ENCODE measurements around the gene SUSD3. TPM values are rescaled to one million over a fixed set of nuclear protein-coding genes. Genes with fewer than 3 reads are reported as not detected.

Gene SUSD3
- total and polyA plus RNA-seq, 2 of the 4 experiments (the other 2 are of a cell fraction): 0.54 to 1.5 TPM

GRCh38 chr9:93088656-93089015 lies 30.1 kb downstream of the SUSD3 start:
- no CpG with 5 or more reads among the region's 4 CpGs for WGBS, 2 experiments (ENCODE audit: extremely low coverage in 2 of 2, insufficient read length in 1 of 2)
- CTCF ChIA-PET: no interaction called here
- dilution Hi-C loops (cut with HindIII; ENCODE audit: low sequenced_read_pairs, unreplicated experiment): no loop called here

More at GRCh38 chr9:93088656-93089015, 30.1 kb downstream of the SUSD3 start:
- H3K56ac ChIP-seq (ENCODE audit: extremely low read depth, insufficient read depth, low read length): no peak overlapping the region
- TF ChIP-seq RCOR1 (IDR thresholded peaks at IDR 0.05; ENCODE audit: insufficient replicate concordance, low read length) (no peak), MAZ (IDR thresholded peaks at IDR 0.05; ENCODE audit: borderline replicate concordance, low read depth, low read length) (no peak), SMC3 (IDR thresholded peaks at IDR 0.05; ENCODE audit: low read depth, low read length) (no peak), CTCF (conservative IDR thresholded peaks at IDR 0.05; ENCODE audit: low read depth, low read length) (no peak), RAD21 (IDR thresholded peaks at IDR 0.05; ENCODE audit: low read length) (no peak), FOS (IDR thresholded peaks at IDR 0.05; ENCODE audit: low read depth, low read length) (no peak), CHD1 (IDR thresholded peaks at IDR 0.05; ENCODE audit: low read depth, low read length) (no peak), POLR2A (IDR thresholded peaks at IDR 0.05; ENCODE audit: low read depth, low read length) (no peak)
- TF ChIP-seq, protein P1, sequence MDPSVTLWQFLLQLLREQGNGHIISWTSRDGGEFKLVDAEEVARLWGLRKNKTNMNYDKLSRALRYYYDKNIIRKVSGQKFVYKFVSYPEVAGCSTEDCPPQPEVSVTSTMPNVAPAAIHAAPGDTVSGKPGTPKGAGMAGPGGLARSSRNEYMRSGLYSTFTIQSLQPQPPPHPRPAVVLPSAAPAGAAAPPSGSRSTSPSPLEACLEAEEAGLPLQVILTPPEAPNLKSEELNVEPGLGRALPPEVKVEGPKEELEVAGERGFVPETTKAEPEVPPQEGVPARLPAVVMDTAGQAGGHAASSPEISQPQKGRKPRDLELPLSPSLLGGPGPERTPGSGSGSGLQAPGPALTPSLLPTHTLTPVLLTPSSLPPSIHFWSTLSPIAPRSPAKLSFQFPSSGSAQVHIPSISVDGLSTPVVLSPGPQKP (IDR thresholded peaks at IDR 0.05; ENCODE audit: borderline replicate concordance, low read depth, low read length): no peak
- TF ChIP-seq, protein P2, sequence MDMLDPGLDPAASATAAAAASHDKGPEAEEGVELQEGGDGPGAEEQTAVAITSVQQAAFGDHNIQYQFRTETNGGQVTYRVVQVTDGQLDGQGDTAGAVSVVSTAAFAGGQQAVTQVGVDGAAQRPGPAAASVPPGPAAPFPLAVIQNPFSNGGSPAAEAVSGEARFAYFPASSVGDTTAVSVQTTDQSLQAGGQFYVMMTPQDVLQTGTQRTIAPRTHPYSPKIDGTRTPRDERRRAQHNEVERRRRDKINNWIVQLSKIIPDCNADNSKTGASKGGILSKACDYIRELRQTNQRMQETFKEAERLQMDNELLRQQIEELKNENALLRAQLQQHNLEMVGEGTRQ (IDR thresholded peaks at IDR 0.05; ENCODE audit: low read depth, low read length): no peak
- no peak overlapping the region for H3K18ac ChIP-seq (ENCODE audit: low read depth, low read length)
- H2BK5ac ChIP-seq (ENCODE audit: low read depth, low read length, poor library complexity, severe bottlenecking): no peak overlapping the region
- H3K36me3 ChIP-seq (ENCODE audit: control insufficient read depth, insufficient read depth, low read length): no peaks in the 10 kb centered on the region
- H2AK5ac ChIP-seq (ENCODE audit: low read depth, low read length): no peak overlapping the region
- no peak overlapping the region for H2BK15ac ChIP-seq (ENCODE audit: low read depth, low read length)
- no peaks in the 10 kb centered on the region for H4K20me1 ChIP-seq (ENCODE audit: insufficient read depth, low read length)
- no peak overlapping the region for H3K23ac ChIP-seq (ENCODE audit: low read depth, low read length)
- H3K4me1 ChIP-seq (ENCODE audit: control insufficient read depth, insufficient read depth, low read length): peaks cover 7% of the 10 kb centered on the region; the same call in 1 of the 2 replicates
- peaks cover 19% of the 10 kb centered on the region for H3K9me3 ChIP-seq (ENCODE audit: control insufficient read depth, insufficient read depth, low read length)
- no peak overlapping the region for H3K9ac ChIP-seq (ENCODE audit: low read depth, low read length)
- H4K91ac ChIP-seq (ENCODE audit: insufficient read depth, low read depth, low read length): no peak overlapping the region
- H2BK120ac ChIP-seq (ENCODE audit: low read depth, low read length): no peak overlapping the region
- BruUV-seq (replicated peaks): no TSS peak
- in situ Hi-C loops (cut with MboI; ENCODE audit: low sequenced_read_pairs): no loop called here
- no peaks in the 10 kb centered on the region for H3K9me1 ChIP-seq (ENCODE audit: insufficient read depth, low read length)
- no peaks in the 10 kb centered on the region for H3K79me1 ChIP-seq (ENCODE audit: low read depth in 1 of 2, low read length in 2 of 2)
- no peak overlapping the region for H3K14ac ChIP-seq (replicated peaks; ENCODE audit: low read depth, low read length)
- DNase-seq (no peak), ATAC-seq (ENCODE audit: low read depth) (no peak)
- intact Hi-C loops (cut with micrococcal nuclease): no loop called here
- H2AFZ ChIP-seq (replicated peaks; ENCODE audit: low read length, poor library complexity): no peak overlapping the region
- H3K4me2 ChIP-seq (ENCODE audit: low read depth, low read length): no peak overlapping the region
- no peak overlapping the region for H2BK20ac ChIP-seq (ENCODE audit: low read depth, low read length)
- no peak overlapping the region for H3K4ac ChIP-seq (ENCODE audit: low read depth, low read length)
- H4K5ac ChIP-seq (ENCODE audit: low read depth, low read length): no peak overlapping the region
- H3K27ac ChIP-seq (ENCODE audit: insufficient read depth, low read length): no peak overlapping the region
- H3K4me3 ChIP-seq (ENCODE audit: insufficient read depth, low read depth, low read length): no peak overlapping the region
- H2AK9ac ChIP-seq (replicated peaks; ENCODE audit: low read depth, low read length, poor library complexity): no peak overlapping the region
- H3K27me3 ChIP-seq (ENCODE audit: control insufficient read depth, insufficient read depth, low read length): no peaks in the 10 kb centered on the region; the same call in 1 of the 2 replicates
- H4K8ac ChIP-seq (ENCODE audit: low read depth in 2 of 2, low read length in 2 of 2): no peak overlapping the region
- POLR2A ChIA-PET (ENCODE audit: unreplicated experiment): no interaction called here
